Measurements from ENCODE around the gene PLPP4.

DNA sequence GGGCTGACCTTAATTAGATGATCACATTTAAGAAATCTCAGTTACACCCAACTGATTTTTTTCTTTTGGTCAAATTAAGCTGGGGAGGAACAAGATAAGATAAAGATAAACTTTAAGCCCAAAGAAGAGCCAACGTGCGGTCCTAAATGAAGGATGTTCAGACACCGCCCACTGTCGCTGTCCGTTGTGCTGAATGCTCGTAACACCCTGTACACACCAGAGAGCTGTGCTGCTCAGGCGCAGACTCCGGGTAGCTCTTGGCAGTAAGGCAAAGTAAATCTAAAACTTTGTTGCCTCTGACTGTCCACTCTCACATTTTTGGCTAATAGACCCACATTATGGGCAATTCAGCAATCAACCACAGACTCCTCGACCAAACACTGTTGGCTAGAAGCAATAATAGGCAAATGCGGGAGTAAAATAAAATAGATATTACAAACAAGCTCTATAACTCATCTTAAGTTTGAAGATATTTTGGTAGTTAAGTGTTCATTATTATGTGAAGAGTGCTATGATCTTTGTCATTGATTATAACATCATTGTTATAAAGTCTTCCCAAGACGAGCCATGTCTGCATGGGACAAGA is 57.1 kb downstream of the PLPP4 start:
- TF ChIP-seq POLR2AphosphoS5 (IDR thresholded peaks at IDR 0.05; ENCODE audit: low read depth, low read length) (no peak), POLR2A (IDR thresholded peaks at IDR 0.05; ENCODE audit: low read depth, low read length) (no peak)
